HG03066 (cell line): ENCODE measurements around the gene AMER1.
"Not testable (repeated sequence)": the region's sequence is repeated elsewhere in the genome, so short reads cannot be mapped to it uniquely, and the experiment has no call there.

ENCODE experiments used
- ATAC-seq: cut with Tn5 transposase; IDR thresholded peaks from one replicate; pipeline ENCODE4 v1.9.1; 2021; ENCODE audit warnings: low read depth; ENCODE audit not compliant: unreplicated experiment

The AMER1 gene

DNA sequence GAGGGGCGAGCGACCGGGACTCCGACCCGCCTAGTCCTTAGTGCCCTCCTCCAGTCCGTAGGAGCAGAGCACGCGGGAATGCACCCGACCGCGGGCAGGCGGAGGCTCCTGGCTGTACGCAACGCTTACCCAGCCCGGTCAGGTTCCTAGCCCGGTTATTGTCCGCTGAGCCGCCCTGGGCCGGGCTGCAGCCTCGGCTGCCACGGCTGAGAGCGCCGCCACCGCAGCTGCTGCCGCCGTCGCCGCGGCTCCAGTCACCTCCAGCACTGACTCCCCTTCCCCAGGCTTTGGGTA, at the start of gene AMER1:
TSS of gene AMER1 (minus strand) at position 268 of the 294 bp plus-strand sequence. CDS start 12,422 bp downstream, outside the sequence.
- ATAC-seq = peak; percentile 31

DNA sequence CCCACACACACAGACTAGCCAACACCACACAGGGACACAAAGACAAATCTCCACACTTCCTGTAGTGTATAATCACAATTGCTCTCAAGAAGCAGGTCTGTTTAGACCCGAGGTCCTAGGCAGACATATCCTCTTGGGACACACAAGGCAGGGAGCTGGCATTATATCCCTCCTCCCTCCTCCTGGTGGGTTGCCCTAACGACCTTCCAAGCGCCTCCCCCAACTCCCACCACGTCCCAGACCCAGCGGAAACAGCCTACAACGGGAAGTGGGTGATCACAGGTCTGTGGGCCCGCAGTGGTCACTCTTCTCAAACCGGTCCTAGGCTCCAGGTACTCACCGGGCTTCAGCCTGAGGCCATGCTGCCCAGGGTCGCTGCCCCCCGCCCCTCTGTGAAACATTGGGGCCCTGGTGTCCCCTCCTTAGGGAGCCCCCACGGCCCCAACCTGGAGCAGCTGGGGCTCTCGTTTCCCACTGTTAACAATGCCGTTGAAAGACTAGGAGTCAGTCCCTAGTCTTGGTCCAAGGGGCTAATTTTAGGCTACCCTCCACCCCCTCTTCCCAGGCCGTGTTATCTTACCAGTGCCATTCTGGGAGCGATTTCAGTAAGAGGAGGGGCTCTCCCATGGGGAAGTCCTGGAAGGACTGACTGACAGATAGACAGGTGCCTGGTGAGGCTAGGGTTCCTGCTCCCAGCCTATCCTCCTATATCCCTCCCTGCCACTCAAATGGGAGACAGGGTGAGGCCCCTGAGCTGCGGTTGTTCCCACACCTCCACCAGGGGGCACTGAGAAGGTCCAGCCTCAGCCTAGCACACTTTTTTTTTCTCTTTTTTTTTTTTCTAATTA, 24.8 kb upstream of the AMER1 start, which contains the start of gene ASB12:
TSS of gene ASB12 (minus strand) at position 485 of the 848 bp plus-strand sequence. CDS start 4,957 bp downstream, outside the sequence.
- ATAC-seq = no peak

DNA sequence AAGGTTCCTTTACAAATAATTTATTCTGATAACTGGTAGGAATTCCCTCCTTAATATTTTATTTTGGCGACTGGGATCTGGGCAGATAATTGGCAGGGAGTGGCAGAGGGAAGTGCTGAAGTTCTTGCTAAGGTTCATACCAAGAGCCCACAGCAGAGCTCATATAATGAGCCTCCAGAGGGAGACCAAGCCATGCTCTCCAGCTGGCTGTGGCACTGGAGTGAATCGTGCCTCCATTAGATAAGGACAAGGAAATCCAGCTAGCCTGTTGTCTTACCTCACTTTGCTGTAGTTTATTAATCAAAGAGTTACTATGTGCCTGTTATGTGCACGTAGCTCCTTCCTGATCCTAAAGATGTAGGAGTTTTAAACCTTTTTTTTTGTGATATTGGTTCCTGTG, 23.6 kb upstream of the AMER1 start:
- no peak for ATAC-seq

DNA sequence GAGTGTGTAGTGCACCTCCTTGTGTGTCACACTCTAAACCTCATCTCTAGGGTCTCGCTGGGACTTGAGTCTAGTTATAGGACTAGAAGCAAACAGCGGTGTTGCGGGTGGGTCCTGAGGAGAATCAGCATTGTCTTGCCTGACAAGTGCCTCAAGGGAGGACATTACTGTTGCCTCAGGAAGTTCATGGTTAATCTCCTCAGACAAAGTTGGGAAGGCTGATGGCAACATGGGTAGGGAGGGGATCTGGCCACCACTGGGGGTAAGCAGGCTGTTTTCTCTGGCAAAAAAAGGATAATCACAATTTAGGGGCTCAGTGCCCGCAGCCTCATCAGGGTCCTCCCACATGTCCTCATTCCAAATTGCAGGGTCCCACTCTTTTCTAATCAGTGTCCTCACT, 12.5 kb upstream of the AMER1 start:
- ATAC-seq = no peak

DNA sequence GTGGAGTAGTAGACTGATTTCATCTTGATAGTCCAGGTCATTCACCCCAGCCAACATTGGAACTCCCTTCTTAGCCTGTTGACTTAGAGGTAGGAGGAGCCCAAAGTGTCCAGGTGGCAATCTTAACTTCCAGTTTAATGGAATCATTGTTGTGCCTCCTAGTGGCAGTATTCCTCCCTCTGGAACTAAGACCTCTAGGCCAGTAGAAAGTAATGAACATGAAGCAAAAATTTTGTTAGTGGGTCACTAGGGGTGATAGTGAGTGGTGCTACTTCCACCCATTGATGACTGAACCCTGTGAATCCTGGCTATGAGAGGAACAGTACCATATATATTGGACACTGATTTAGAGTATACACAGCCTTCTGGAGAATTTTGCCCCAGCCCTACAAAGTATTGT, 8.5 kb upstream of the AMER1 start:
- ATAC-seq = not testable (repeated sequence)

DNA sequence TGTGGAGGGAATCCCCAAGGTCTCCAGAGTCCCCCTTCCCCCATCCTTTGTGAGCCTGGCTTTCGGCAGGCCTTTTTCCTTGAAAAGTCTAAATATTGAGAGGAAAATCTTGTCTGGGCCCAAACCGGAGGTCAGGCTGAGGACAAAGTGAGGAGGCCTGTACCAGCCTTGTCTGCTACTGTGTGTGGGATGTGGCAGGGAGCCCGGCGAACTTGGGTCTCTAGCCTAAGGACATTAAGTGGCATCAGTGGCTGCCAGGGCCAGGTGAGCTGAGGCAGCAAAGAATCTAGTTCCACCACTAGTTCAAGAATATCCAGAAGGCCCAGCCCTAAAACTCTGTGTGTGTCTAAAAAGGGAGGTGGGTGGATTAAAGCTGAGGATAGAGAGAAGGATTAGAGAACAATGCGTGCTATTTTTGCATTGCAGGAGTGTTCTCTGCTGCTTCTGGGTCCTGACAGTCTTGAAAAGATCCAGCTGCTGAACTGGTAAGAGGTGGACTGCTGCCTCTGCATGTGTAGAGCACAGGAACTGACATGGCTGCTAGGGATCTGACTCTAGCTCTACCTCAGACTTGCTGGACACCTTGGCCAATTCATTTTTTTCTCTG, 1.2 kb upstream of the AMER1 start:
- no peak for ATAC-seq

DNA sequence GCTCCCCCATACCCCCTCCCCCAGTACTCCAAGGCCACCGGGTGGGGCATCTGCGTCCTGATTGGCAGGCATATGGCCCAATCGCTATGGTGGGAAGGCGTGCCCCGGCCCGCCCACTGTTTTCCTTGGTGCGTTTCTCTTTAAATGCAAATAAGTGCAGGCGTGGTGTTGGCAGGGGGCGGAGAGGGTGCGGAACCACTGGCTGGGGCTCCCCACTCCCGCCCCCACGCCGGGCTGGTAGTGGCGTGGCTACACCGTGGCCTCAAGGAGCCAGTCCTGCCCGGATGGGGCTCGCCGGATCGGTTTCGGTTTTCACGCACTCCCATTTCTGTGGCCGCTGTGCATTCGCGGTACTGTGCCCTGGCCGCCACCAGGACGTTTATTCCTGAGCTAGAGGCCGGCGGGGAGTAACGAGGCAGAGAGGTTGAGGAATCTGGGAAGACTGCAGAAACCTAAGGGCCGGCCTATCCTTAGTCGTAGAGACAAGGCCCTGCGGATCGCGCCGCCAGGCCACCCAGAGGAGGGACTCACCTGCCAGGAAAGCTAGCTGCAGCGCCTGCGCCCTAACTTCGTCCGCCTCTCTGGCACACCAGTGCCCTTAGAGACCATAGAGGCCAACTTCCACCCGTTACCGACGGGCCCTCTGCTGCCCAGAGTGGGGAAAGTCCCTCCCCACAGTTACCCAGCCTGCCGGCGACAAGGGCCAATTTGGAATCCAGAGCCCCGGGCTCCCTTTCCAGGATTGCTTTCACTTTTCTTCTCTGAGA, 410 bp upstream of the AMER1 start:
- ATAC-seq = peak; percentile 87

DNA sequence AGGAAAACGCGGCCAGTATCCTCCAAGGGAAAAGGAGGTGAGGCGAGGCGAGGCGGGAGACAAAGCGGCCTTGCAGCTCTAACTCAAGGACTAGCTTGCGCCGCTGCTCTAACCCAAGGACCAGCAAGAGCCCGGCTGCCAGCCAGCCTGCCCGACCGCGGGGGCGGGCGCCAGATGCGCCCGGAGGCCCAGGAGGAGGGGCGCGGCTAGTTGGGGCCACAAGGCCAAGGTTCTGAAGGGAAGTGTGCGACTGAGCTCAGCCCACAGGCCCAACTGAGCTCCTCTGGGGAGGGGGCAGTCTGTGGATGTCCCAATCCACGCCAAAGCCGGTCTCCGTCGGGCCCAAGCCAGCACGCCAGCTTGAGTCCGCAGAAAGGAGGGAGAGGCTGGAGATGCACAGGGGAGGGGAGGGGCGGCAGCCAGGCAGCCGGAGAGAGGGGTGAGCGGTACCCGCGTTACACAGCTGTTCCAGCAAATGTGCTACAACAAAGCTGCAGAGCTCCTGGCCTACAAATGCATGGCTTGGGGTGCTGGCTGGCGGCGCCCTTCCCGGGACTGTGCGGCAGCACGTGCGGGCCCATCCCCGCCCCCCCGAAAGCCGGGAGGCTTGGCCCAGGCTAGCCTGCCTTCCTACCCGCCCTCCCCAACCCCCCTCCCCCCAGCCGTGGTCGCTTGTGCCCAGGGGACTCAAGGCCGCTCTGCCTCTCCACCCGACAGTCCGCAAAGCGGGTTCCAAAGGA, 637 bp downstream of the AMER1 start:
- ATAC-seq = peak; percentile 14

DNA sequence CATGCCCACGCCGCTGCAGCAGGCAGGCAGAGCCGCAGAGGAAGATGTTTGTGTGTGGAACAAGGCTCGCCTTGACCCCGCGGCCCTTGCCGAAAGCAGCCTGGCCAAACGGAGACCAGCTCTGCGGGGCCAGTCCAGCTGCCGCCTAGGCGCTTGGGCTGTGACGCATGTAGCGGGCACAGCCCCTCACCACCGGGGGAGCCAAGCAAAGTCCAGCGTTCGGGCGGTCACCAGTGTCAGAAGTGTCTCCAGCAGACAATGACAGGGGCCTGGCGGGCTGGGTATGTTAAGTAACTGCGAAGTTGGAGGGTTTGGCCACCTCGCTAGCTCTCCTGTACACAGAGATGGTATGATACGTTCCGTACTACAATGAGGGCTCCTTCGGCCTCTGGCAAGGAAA, 1.3 kb downstream of the AMER1 start:
- no peak for ATAC-seq

DNA sequence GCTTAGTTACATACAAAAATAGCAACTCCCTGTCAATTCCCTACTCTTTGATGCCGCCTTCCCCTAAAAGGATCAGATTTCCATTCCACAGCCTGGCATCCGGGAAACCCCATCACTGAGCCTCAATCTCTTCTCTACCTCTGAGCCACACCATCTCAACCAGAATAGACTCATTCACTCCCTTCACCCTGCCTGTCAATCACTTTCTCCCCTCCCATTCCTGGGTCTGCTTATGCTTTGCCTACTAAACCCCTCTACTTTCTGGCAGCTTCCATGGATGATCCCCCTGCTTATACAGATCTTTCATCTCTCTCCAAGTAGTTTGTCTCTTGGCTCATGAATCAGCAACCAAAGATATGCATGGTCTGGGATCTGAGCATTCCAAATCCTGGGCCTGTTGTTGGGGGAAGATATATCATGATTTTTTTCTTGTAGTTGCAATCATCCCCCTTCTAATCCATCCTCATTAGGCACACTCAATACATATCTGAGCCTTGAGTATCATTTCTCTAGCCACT, 2.6 kb downstream of the AMER1 start:
- no peak for ATAC-seq

DNA sequence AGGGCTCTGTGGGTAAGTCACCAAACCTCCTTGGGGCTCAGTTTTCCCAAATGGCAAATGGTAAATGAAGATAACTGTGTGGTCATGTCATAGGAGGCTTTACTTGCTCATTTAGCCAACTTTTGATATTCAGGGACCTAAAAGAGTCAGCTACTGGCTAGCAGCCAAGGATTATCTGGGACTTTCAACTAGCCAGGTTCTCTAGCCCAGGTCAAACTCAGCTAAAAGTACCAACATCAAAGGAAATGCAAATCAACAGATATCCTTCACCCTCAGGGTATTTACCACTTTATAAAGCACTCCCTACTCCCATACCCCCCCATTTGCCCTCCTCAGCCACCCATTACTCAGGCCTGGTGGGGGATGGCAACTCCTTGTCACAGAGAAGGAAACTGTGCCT, 7.5 kb downstream of the AMER1 start:
- no peak for ATAC-seq

DNA sequence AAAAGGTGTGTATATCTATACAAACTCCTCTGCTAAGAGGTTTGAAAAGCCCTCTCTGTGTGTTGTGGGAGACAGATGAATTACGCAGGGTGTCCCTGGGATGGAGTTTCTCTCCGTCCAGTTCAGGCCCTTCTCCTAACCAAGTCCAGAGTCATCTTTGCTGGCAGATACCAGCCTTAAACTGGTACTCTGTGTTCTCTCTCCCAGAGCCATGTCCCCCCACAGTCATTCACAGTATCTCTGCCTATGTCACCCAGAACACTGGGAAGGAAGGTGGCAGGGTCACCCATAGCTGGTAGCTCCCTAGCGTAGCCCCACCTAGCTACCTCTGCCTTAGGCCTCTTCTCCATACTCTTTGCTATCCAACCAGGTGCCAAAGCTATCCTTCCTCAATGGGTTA, 8.9 kb downstream of the AMER1 start:
- ATAC-seq = no peak

DNA sequence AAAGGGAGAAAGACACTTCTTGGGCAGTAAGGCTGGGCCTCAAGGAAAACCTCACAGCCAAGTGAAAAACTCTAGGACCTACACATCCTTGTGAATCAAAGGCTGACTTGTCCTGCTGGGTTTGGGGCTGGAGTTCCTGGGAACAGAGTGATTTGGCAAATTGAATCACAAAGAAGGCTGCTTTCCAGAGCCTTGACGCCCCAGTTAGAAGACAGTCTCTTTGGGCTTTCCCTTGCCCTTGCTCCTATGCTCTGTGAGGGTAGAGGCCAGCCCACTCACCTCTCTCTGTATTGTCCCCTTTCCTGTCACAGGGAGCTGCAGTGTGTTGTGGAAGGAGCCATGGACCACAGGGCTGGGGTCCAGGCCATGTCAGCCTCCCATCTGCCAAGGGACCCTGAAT, 9.6 kb downstream of the AMER1 start:
- ATAC-seq = no peak

DNA sequence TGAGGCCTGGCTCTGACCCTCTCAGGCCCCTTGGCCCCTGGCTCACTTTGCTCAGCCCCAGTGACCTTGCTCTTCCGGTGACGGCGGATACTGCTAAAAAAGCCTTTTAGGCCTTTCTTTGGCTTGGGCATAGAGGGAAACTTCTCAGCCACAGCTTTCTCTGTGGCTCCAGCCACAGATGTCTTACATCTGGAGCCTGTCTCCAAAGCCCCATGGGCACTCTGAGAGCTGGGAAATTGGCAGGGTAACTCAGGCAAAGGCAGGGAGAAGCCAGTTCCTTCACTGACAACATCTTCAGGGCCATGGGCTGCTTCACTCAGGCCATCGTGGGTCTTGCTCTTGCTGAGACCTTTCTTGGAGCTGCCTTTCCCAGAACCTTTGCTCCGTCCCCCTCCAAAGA, 12.8 kb downstream of the AMER1 start:
- no peak for ATAC-seq

DNA sequence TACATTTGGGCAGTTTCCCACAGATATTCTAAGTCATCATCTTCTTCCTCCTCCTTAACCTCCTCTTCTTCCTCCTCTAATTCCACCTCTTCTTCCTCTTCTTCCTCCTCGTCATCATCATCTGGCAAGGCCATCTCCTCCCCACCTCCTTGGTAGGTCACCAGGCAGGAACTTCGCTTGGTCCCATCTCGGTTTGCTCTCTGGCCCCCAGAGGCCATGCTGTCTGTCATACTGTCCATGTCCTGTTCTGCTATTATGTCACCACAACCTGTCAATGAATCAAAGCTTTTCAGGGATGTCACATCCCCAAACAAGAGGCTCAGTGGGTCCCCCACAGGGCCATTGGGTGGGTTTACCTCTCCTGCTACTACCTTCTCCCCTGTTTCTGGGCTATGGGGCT, 13.5 kb downstream of the AMER1 start:
- no peak for ATAC-seq

DNA sequence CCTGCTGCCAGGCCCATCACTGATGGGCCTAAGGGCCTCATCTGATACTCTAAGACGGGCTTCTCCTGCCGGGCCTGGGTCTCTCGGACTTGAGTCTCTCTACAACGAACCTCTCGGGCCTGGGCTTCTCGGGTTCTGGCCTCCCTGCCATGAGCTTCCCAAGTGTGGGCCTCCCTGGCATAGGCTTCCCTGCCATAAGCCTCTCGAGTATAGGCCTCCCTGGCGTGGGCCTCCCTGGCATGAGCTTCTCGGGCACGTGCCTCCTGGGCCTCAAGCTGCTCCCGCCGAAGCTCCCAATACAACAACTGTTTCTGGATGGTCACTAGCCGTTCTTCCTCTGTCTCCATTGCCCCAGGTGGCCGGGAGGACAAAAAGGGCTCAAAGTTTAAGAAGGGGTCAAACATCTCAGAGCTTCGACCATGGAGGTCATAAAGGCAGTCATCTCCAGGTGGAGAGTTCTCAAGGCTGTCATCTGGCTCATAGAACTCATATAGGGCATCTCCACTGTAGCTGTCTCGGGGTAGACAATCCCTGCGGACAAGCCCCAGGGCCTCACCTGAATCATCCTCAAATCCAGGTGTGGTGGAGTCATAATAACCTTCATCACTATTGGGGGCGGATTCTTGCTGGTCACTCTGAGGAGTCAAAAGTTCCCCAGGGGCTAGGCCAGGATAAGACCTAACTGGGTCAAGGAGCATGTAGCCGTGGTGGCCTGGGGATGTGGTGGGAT, 14.1 kb downstream of the AMER1 start:
- no peak for ATAC-seq

DNA sequence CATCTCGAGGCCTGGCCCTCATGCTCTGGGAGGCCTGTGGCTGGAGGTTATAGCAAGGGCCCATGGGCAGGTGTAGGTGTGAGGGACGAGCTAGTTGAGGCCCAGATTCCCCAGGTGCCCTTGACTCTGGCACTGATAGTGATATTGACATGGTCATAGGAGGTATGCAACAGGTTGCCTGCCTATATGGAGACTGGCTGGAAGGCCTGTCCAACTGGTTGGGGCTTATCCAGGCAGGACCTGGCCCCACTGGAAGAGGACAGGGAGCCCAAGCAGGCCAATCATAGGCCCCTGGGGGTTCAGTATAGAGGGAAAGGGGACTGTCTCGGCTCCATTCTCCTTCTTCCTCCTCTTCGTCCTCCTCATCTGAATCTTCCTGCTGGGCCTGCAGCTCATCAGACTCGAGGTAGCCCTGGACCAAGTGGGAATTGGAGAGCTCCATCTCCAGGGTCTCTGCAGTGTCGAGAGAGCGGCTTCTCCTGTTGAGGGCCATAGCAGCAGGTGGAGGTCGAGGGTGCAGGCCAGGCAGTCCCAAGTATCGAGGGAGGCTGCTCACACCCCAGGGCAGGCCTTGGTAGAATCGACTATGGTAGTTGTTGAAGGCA, 15.3 kb downstream of the AMER1 start:
- ATAC-seq = no peak

DNA sequence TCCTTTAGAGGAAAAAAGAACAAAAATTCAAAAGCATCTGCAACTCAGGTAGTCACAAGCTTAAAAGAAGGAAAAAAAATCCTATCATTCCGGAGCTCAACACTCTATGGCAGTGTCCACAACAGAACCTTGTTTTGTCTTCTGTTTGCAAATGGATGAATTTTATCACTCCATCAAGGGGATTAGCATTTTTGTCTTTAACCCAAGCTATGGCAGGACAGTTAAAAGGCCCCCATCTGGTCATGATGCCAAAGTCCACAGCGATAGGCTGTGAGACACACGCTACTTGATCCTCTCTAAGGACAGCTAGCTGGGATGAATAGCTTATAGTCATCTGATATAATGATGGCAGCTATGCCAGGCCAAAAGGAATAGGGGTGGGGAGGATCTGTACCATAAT, 16.6 kb downstream of the AMER1 start:
- no peak for ATAC-seq

DNA sequence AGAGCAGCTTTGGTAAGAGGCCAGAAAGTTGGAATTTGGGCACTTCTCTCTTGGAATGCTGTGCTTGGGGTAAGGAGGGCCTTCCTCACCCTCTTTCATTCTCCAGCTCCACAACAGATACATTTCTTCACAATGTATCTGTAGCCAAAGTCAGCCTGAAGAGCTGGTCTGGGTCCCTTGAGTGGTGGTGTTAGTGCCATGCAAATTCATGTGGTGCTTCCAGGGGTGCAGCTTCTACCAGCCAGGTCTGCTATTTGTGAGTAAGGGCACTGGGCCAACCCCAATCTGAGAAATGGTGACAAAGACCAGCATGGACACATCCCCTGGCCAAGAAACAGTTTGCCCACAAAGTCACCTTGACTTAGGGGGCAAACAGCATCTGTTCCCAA, 17.8 kb downstream of the AMER1 start:
- no peak for ATAC-seq
